Measurements from ENCODE around the gene FOXO1.

Gene FOXO1

GRCh38 chr13:40540328-40541044, 126.0 kb downstream of the FOXO1 start:
- peak; percentile 67 for DNase-seq (ENCODE audit: low spot score)

GRCh38 chr13:40539576-40540327, 126.7 kb downstream of the FOXO1 start:
- no peak for DNase-seq (ENCODE audit: low spot score)

GRCh38 chr13:40537146-40537895, 129.1 kb downstream of the FOXO1 start:
- no peak for DNase-seq (ENCODE audit: low spot score)

GRCh38 chr13:40536443-40537113, 129.9 kb downstream of the FOXO1 start:
- DNase-seq (ENCODE audit: low spot score), result no peak

- no peak for DNase-seq (ENCODE audit: low spot score)
These were observed 131.1 kb downstream of the FOXO1 start for GRCh38 chr13:40535345-40535836.

GRCh38 chr13:40534456-40534855, 132.0 kb downstream of the FOXO1 start:
- DNase-seq (ENCODE audit: low spot score), result no peak

- DNase-seq (ENCODE audit: low spot score), result no peak
These were observed 133.4 kb downstream of the FOXO1 start for GRCh38 chr13:40533072-40533471.

- DNase-seq (ENCODE audit: low spot score), result no peak
These were observed 135.5 kb downstream of the FOXO1 start for GRCh38 chr13:40530961-40531360.

GRCh38 chr13:40528881-40529280, 137.6 kb downstream of the FOXO1 start:
- DNase-seq (ENCODE audit: low spot score), result no peak

- no peak for DNase-seq (ENCODE audit: low spot score)
These were observed 138.5 kb downstream of the FOXO1 start for GRCh38 chr13:40527914-40528313.

- no peak for DNase-seq (ENCODE audit: low spot score)
These were observed 144.2 kb downstream of the FOXO1 start for GRCh38 chr13:40522282-40522681.

GRCh38 chr13:40520916-40521315, 145.5 kb downstream of the FOXO1 start:
- no peak for DNase-seq (ENCODE audit: low spot score)

- DNase-seq (ENCODE audit: low spot score), result no peak
These were observed 146.8 kb downstream of the FOXO1 start for GRCh38 chr13:40519637-40520036.

GRCh38 chr13:40518481-40518882, 148.0 kb downstream of the FOXO1 start:
- DNase-seq (ENCODE audit: low spot score), result no peak

GRCh38 chr13:40517486-40518480, 148.7 kb downstream of the FOXO1 start:
- no peak for DNase-seq (ENCODE audit: low spot score)

GRCh38 chr13:40515702-40516101, 150.7 kb downstream of the FOXO1 start:
- DNase-seq (ENCODE audit: low spot score), result no peak

GRCh38 chr13:40514802-40515201, 151.6 kb downstream of the FOXO1 start:
- DNase-seq (ENCODE audit: low spot score), result no peak

- no peak for DNase-seq (ENCODE audit: low spot score)
These were observed 156.6 kb downstream of the FOXO1 start for GRCh38 chr13:40509876-40510275.

GRCh38 chr13:40508767-40509342, 157.6 kb downstream of the FOXO1 start:
- DNase-seq (ENCODE audit: low spot score), result no peak

- no peak for DNase-seq (ENCODE audit: low spot score)
These were observed 158.3 kb downstream of the FOXO1 start for GRCh38 chr13:40508127-40508526.

Measured in COLO829 (cell line).